Measurements from ENCODE around the gene KCNJ5.

The KCNJ5 gene

GRCh38 chr11:128857341-128857740 lies 33.8 kb upstream of the KCNJ5 start:
- TF ChIP-seq, protein P1, sequence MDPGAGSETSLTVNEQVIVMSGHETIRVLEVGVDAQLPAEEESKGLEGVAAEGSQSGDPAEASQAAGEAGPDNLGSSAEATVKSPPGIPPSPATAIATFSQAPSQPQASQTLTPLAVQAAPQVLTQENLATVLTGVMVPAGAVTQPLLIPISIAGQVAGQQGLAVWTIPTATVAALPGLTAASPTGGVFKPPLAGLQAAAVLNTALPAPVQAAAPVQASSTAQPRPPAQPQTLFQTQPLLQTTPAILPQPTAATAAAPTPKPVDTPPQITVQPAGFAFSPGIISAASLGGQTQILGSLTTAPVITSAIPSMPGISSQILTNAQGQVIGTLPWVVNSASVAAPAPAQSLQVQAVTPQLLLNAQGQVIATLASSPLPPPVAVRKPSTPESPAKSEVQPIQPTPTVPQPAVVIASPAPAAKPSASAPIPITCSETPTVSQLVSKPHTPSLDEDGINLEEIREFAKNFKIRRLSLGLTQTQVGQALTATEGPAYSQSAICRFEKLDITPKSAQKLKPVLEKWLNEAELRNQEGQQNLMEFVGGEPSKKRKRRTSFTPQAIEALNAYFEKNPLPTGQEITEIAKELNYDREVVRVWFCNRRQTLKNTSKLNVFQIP (CRISPR knock-in tag; IDR thresholded peaks at IDR 0.05; ENCODE audit: borderline replicate concordance, low read depth): no peak
- TF ChIP-seq ISL1 (CRISPR knock-in tag; IDR thresholded peaks at IDR 0.05) (no peak), ZC3H10 (CRISPR knock-in tag; IDR thresholded peaks at IDR 0.05) (no peak), ESRRG (CRISPR knock-in tag; IDR thresholded peaks at IDR 0.05) (no peak)
- TF ChIP-seq, protein P2, sequence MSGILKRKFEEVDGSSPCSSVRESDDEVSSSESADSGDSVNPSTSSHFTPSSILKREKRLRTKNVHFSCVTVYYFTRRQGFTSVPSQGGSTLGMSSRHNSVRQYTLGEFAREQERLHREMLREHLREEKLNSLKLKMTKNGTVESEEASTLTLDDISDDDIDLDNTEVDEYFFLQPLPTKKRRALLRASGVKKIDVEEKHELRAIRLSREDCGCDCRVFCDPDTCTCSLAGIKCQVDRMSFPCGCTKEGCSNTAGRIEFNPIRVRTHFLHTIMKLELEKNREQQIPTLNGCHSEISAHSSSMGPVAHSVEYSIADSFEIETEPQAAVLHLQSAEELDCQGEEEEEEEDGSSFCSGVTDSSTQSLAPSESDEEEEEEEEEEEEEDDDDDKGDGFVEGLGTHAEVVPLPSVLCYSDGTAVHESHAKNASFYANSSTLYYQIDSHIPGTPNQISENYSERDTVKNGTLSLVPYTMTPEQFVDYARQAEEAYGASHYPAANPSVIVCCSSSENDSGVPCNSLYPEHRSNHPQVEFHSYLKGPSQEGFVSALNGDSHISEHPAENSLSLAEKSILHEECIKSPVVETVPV (CRISPR knock-in tag; IDR thresholded peaks at IDR 0.05): no peak

GRCh38 chr11:128859563-128860441 lies 31.4 kb upstream of the KCNJ5 start:
- no peak for TF ChIP-seq BACH2 (CRISPR knock-in tag; IDR thresholded peaks at IDR 0.05; ENCODE audit: borderline replicate concordance)
- TF ChIP-seq CREB5 (CRISPR knock-in tag; IDR thresholded peaks at IDR 0.05; ENCODE audit: low read depth): no peak
- TF ChIP-seq RARB (CRISPR knock-in tag; IDR thresholded peaks at IDR 0.05): no peak
- no peak for TF ChIP-seq OSR1 (CRISPR knock-in tag; IDR thresholded peaks at IDR 0.05)
- TF ChIP-seq, protein P3, sequence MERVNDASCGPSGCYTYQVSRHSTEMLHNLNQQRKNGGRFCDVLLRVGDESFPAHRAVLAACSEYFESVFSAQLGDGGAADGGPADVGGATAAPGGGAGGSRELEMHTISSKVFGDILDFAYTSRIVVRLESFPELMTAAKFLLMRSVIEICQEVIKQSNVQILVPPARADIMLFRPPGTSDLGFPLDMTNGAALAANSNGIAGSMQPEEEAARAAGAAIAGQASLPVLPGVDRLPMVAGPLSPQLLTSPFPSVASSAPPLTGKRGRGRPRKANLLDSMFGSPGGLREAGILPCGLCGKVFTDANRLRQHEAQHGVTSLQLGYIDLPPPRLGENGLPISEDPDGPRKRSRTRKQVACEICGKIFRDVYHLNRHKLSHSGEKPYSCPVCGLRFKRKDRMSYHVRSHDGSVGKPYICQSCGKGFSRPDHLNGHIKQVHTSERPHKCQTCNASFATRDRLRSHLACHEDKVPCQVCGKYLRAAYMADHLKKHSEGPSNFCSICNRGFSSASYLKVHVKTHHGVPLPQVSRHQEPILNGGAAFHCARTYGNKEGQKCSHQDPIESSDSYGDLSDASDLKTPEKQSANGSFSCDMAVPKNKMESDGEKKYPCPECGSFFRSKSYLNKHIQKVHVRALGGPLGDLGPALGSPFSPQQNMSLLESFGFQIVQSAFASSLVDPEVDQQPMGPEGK (CRISPR knock-in tag; IDR thresholded peaks at IDR 0.05; ENCODE audit: borderline replicate concordance): no peak
- TF ChIP-seq ZFP30 (CRISPR knock-in tag; IDR thresholded peaks at IDR 0.05): no peak
- no peak for ATAC-seq

More at GRCh38 chr11:128857341-128857740, 33.8 kb upstream of the KCNJ5 start:
- ATAC-seq: no peak

DNA sequence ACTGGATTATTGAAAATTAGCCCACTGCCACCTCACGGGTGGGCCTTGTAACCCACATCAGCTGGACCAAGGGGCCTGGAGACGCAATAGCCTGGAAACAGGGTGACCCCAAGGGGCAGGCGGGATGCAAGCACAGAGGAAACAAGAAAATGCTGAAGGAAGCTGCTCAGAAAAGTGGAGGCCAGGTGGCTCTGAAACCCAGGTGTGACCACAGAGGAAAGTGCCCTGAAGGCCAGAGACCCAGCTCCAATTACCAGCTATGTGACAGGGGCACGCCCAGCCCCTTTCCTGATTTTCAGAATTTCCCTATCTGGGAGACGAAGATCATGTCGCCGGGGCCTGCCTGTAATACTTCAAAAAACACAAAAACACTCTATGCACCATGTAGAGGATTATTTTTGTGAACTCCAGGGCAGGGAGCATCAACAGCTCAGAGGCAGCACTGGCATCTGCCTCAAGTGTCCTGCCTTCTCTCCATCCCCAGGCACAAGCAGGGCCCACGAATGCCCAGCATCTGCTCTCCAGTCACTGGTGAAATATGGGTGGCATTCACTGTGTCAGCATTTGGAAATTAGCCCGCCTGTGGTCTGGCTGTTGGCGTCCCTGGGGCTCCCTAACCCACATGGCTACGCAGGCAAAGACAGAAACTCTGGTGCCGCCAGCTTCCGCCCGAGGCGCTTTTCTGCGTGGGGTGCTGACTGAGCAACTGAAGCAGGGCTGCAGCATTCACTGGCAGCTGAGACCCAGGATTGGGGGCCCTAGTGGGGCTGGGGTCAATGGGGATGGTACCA lies 30.4 kb upstream of the KCNJ5 start:
- peak; percentile 41 for ATAC-seq
- TF ChIP-seq, protein P3 (CRISPR knock-in tag; IDR thresholded peaks at IDR 0.05; ENCODE audit: borderline replicate concordance): no peak
- TF ChIP-seq ZNF565 (CRISPR knock-in tag; conservative IDR thresholded peaks at IDR 0.05; ENCODE audit: low read depth) (no peak), ESRRG (CRISPR knock-in tag; IDR thresholded peaks at IDR 0.05) (no peak), ARNTL (CRISPR knock-in tag; IDR thresholded peaks at IDR 0.05; ENCODE audit: borderline replicate concordance, low read depth) (no peak), ISL1 (CRISPR knock-in tag; IDR thresholded peaks at IDR 0.05) (no peak), CREB5 (CRISPR knock-in tag; IDR thresholded peaks at IDR 0.05; ENCODE audit: low read depth) (no peak), ZNF70 (CRISPR knock-in tag; IDR thresholded peaks at IDR 0.05) (no peak), TCF4 (CRISPR knock-in tag; IDR thresholded peaks at IDR 0.05; ENCODE audit: borderline replicate concordance) (no peak), RARB (CRISPR knock-in tag; IDR thresholded peaks at IDR 0.05) (no peak), ZFP3 (CRISPR knock-in tag; IDR thresholded peaks at IDR 0.05) (no peak), TSHZ2 (CRISPR knock-in tag; IDR thresholded peaks at IDR 0.05) (no peak), OSR1 (CRISPR knock-in tag; IDR thresholded peaks at IDR 0.05) (no peak), PPARA (CRISPR knock-in tag; IDR thresholded peaks at IDR 0.05; ENCODE audit: borderline replicate concordance) (no peak), ZFP30 (CRISPR knock-in tag; IDR thresholded peaks at IDR 0.05) (no peak), ZC3H10 (CRISPR knock-in tag; IDR thresholded peaks at IDR 0.05) (no peak), GLIS3 (CRISPR knock-in tag; IDR thresholded peaks at IDR 0.05) (no peak), SNAI2 (CRISPR knock-in tag; IDR thresholded peaks at IDR 0.05) (no peak), BACH2 (CRISPR knock-in tag; IDR thresholded peaks at IDR 0.05; ENCODE audit: borderline replicate concordance) (no peak)
- TF ChIP-seq, protein P1 (CRISPR knock-in tag; IDR thresholded peaks at IDR 0.05; ENCODE audit: borderline replicate concordance, low read depth): no peak
